ENCODE measurements around the gene DIAPH2.
"Not testable (repeated sequence)": the region's sequence is repeated elsewhere in the genome, so short reads cannot be mapped to it uniquely, and the experiment has no call there.

Gene DIAPH2

GRCh38 chrX:96684339-96685209, at the start of gene DIAPH2:
Gene DIAPH2, plus strand, starts transcription at chrX:96684842.
- DNase-seq = no peak

- no peak for DNase-seq
Observed at GRCh38 chrX:96650023-96650422, 34.6 kb upstream of the DIAPH2 start.

- no peak for DNase-seq
Observed at GRCh38 chrX:96655947-96656623, 28.6 kb upstream of the DIAPH2 start.

GRCh38 chrX:96682516-96682915, 2.1 kb upstream of the DIAPH2 start:
- DNase-seq = no peak

GRCh38 chrX:96683997-96684338, 674 bp upstream of the DIAPH2 start:
- no peak for DNase-seq

GRCh38 chrX:96685210-96686099, 813 bp downstream of the DIAPH2 start:
- DNase-seq = no peak

GRCh38 chrX:96687776-96688175, 3.1 kb downstream of the DIAPH2 start:
- DNase-seq = no peak

GRCh38 chrX:96688789-96689188, 4.1 kb downstream of the DIAPH2 start:
- DNase-seq = no peak

GRCh38 chrX:96689991-96690390, 5.3 kb downstream of the DIAPH2 start:
- DNase-seq = no peak

- DNase-seq = no peak
Observed at GRCh38 chrX:96692454-96692853, 7.8 kb downstream of the DIAPH2 start.

GRCh38 chrX:96692890-96693289, 8.2 kb downstream of the DIAPH2 start:
- DNase-seq = no peak

GRCh38 chrX:96693407-96693806, 8.8 kb downstream of the DIAPH2 start:
- DNase-seq = no peak

GRCh38 chrX:96696462-96696861, 11.8 kb downstream of the DIAPH2 start:
- no peak for DNase-seq

GRCh38 chrX:96700625-96701024, 16.0 kb downstream of the DIAPH2 start:
- no peak for DNase-seq

GRCh38 chrX:96703379-96703778, 18.7 kb downstream of the DIAPH2 start:
- DNase-seq = no peak

GRCh38 chrX:96703816-96704215, 19.2 kb downstream of the DIAPH2 start:
- no peak for DNase-seq

GRCh38 chrX:96704629-96705028, 20.0 kb downstream of the DIAPH2 start:
- no peak for DNase-seq

- DNase-seq = no peak
Observed at GRCh38 chrX:96705905-96706304, 21.3 kb downstream of the DIAPH2 start.

- DNase-seq = no peak
Observed at GRCh38 chrX:96707804-96708203, 23.2 kb downstream of the DIAPH2 start.

- no peak for DNase-seq
Observed at GRCh38 chrX:96710031-96710430, 25.4 kb downstream of the DIAPH2 start.

- no peak for DNase-seq
Observed at GRCh38 chrX:96713303-96713702, 28.7 kb downstream of the DIAPH2 start.

- DNase-seq = not testable (repeated sequence)
Observed at GRCh38 chrX:96714393-96714792, 29.8 kb downstream of the DIAPH2 start.

GRCh38 chrX:96715481-96715880, 30.8 kb downstream of the DIAPH2 start:
- no peak for DNase-seq
